ENCODE results near the gene THEM5.

THEM5 gene

GRCh38 chr1:151800830-151801229 lies 52.7 kb downstream of the THEM5 start:
- no peak for DNase-seq (ENCODE audit: low read depth in 2 of 2)

- DNase-seq (ENCODE audit: low read depth in 2 of 2) = no peak
These were observed 54.1 kb downstream of the THEM5 start for GRCh38 chr1:151799179-151800022.

GRCh38 chr1:151798571-151798970 lies 54.9 kb downstream of the THEM5 start:
- no peak for DNase-seq (ENCODE audit: low read depth in 2 of 2)
